GM12878 (cell line): ENCODE data around the gene ZNF837. TPM values are rescaled to one million over a fixed set of nuclear protein-coding genes. Genes with fewer than 3 reads are reported as not detected.

Experiments
- ATAC-seq: fragments of 200-7000 bp; cut with Tn5 transposase; 3 replicates; pipeline ENCODE4 v1.9.1; 2020; ENCODE audit warnings: mild to moderate bottlenecking, moderate library complexity
- BruUV-seq: library from RNA; stranded (reverse); fragments of 400-500 nt; replicated peaks from 2 replicates; lab custom pipeline; 2021; lab: Mats Ljungman, UMichigan
- CTCF ChIA-PET: fragments of 300-600 bp; sonication (Branson Sonifier 250); formaldehyde crosslinking; extraction: SDS; loops from one replicate; lab custom pipeline; 2021; ENCODE audit warnings: inconsistent platforms; lab: Yijun Ruan, JAX
- POLR2A ChIA-PET: fragments of 350-600 bp; formaldehyde crosslinking; extraction: SDS; loops from one replicate; lab custom pipeline; 2021; ENCODE audit warnings: inconsistent platforms; lab: Charles Lee
- RAD21 ChIA-PET: fragments of 300-600 bp; sonication (Branson Sonifier 250); formaldehyde crosslinking; loops from one replicate; lab custom pipeline; 2023; ENCODE audit warnings: antibody characterized with exemption; ENCODE audit not compliant: unreplicated experiment; lab: Charles Lee
- SMC1A ChIA-PET: fragments of 300-600 bp; sonication (Branson Sonifier 250); formaldehyde crosslinking; loops from one replicate; lab custom pipeline; 2023; ENCODE audit not compliant: unreplicated experiment, uncharacterized antibody; lab: Charles Lee
- DNase-seq: peaks from one replicate; pipeline ENCODE4 v3.0.0-alpha.2; 2011; ENCODE audit warnings: low read depth, low spot score
- FAIRE-seq: peaks from 3 replicates; lab custom pipeline; 2011; peaks lifted over from hg19 to GRCh38; lab: Jason Lieb, UNC
- H2AFZ ChIP-seq: 2 replicates; pipeline ENCODE4 v1.6.0; 2011; ENCODE audit warnings: low read depth, low read length, control low read depth; ENCODE audit not compliant: control insufficient read depth
- H3K27ac ChIP-seq: 2 replicates; pipeline ENCODE4 v1.5.1; 2011; ENCODE audit warnings: control low read depth; ENCODE audit not compliant: control insufficient read depth, insufficient read depth
- H3K27me3 ChIP-seq, 2 experiments: replicated peaks in 1 of 2; 2 replicates each; pipeline versions ENCODE4 v1.6.0 to v1.6.1; 2011; ENCODE audit warnings: low read length in 1 of 2; ENCODE audit not compliant: control insufficient read depth in 2 of 2, insufficient read depth in 2 of 2
- H3K36me3 ChIP-seq, 2 experiments: 2 replicates each; pipeline ENCODE4 v1.5.1; 2011; ENCODE audit warnings: low read length in 1 of 2; ENCODE audit not compliant: control insufficient read depth in 2 of 2, insufficient read depth in 2 of 2
- H3K4me1 ChIP-seq: 2 replicates; pipeline ENCODE4 v1.6.1; 2011; ENCODE audit warnings: mild to moderate bottlenecking, low read length, moderate library complexity, mixed read lengths; ENCODE audit not compliant: control insufficient read depth, insufficient read depth
- H3K4me2 ChIP-seq: 2 replicates; pipeline ENCODE4 v1.6.0; 2011; ENCODE audit warnings: control low read depth; ENCODE audit not compliant: control insufficient read depth, insufficient read depth
- H3K4me3 ChIP-seq: fragments of 200-600 bp; sonication (generic); 2 replicates; pipeline ENCODE4 v1.5.1; 2016
- H3K79me2 ChIP-seq: 2 replicates; pipeline ENCODE4 v1.6.0; 2011; ENCODE audit warnings: low read length; ENCODE audit not compliant: control insufficient read depth, insufficient read depth
- H3K9ac ChIP-seq: 2 replicates; pipeline ENCODE4 v1.8.0; 2011; ENCODE audit warnings: low read length, control low read depth, mixed read lengths; ENCODE audit not compliant: control insufficient read depth, insufficient read depth
- H3K9me3 ChIP-seq: replicated peaks from 3 replicates; pipeline ENCODE4 v1.5.1; 2011; ENCODE audit warnings: mild to moderate bottlenecking, low read length; ENCODE audit not compliant: control insufficient read depth, insufficient read depth
- H4K20me1 ChIP-seq: 2 replicates; pipeline ENCODE4 v1.6.0; 2011; ENCODE audit not compliant: control insufficient read depth, insufficient read depth
- CEBPB ChIP-seq, 2 experiments: fragments of 150-350 bp in 1 of 2; IDR thresholded peaks; 2 replicates each; pipeline ENCODE4 v1.6.1; 2012 to 2014; ENCODE audit warnings: low read depth in 2 of 2, low read length in 2 of 2, borderline replicate concordance in 1 of 2, inconsistent platforms in 1 of 2
- CHD1 ChIP-seq: IDR thresholded peaks from 2 replicates; pipeline ENCODE4 v1.6.1; 2012; ENCODE audit warnings: low read depth, low read length, improper control_type of control experiment
- IKZF1 ChIP-seq: fragments of 450-650 bp; conservative IDR thresholded peaks from 2 replicates; pipeline ENCODE4 v1.6.1; 2017; ENCODE audit warnings: antibody characterized with exemption, mild to moderate bottlenecking
- MXI1 ChIP-seq: fragments of 150-350 bp; IDR thresholded peaks from 2 replicates; pipeline ENCODE4 v1.6.1; 2011; ENCODE audit warnings: low read depth, mild to moderate bottlenecking, inconsistent platforms, low read length, improper control_type of control experiment
- PBX3 ChIP-seq: IDR thresholded peaks from 2 replicates; pipeline ENCODE4 v1.6.1; 2011; ENCODE audit warnings: mild to moderate bottlenecking, low read depth, low read length, moderate library complexity; ENCODE audit not compliant: insufficient replicate concordance
- RFX5 ChIP-seq: IDR thresholded peaks from 2 replicates; pipeline ENCODE4 v1.6.1; 2011; ENCODE audit warnings: low read depth, low read length, improper control_type of control experiment
- SKIL ChIP-seq: fragments of 450-650 bp; IDR thresholded peaks from 2 replicates; pipeline ENCODE4 v1.6.1; 2017; ENCODE audit warnings: mild to moderate bottlenecking, low read depth, inconsistent platforms; ENCODE audit not compliant: poor library complexity, severe bottlenecking
- SP1 ChIP-seq: IDR thresholded peaks from one replicate; pipeline ENCODE4 v1.6.1; 2011; ENCODE audit warnings: low read depth, low read length
- TAF1 ChIP-seq: IDR thresholded peaks from 2 replicates; pipeline ENCODE4 v1.6.1; 2011; ENCODE audit warnings: mild to moderate bottlenecking, low read depth, low read length, borderline replicate concordance
- TCF3 ChIP-seq: IDR thresholded peaks from 2 replicates; pipeline ENCODE4 v1.6.1; 2012; ENCODE audit warnings: low read depth, mild to moderate bottlenecking, low read length, borderline replicate concordance; ENCODE audit not compliant: insufficient read depth
- ZBTB33 ChIP-seq: fragments of 450-650 bp; IDR thresholded peaks from 2 replicates; pipeline ENCODE4 v1.6.1; 2017; ENCODE audit warnings: mild to moderate bottlenecking
- ZNF24 ChIP-seq: fragments of 450-650 bp; IDR thresholded peaks from 2 replicates; pipeline ENCODE4 v1.6.1; 2017; ENCODE audit warnings: antibody characterized with exemption, mild to moderate bottlenecking
- ZNF384 ChIP-seq: IDR thresholded peaks from 2 replicates; pipeline ENCODE4 v1.6.1; 2012; ENCODE audit warnings: low read depth, mild to moderate bottlenecking, low read length, improper control_type of control experiment, borderline replicate concordance
- ZSCAN29 ChIP-seq: fragments of 450-650 bp; IDR thresholded peaks from 2 replicates; pipeline ENCODE4 v1.6.1; 2017; ENCODE audit warnings: mild to moderate bottlenecking, moderate library complexity
- WGBS: methylation state at CpG from one replicate; pipeline ENCODE4 v1.1.6; 2016; ENCODE audit warnings: low lambda C conversion rate; ENCODE audit not compliant: insufficient replicate concordance, insufficient coverage; ENCODE audit errors: missing lambda C conversion rate; 5-methylcytosine and 5-hydroxymethylcytosine counted together
- in situ Hi-C: fragments of 300-500 bp; cut with MboI; formaldehyde crosslinking; loops from 9 replicates; pipeline ENCODE4 v1.14.3; 2018; ENCODE audit warnings: mixed read lengths
- intact Hi-C: fragments of 100-400 bp; cut with micrococcal nuclease; formaldehyde crosslinking; loops from one replicate; pipeline ENCODE4 v1.14.2; 2022; ENCODE audit not compliant: unreplicated experiment
- polyA plus RNA-seq, 11 experiments: library from polyadenylated mRNA; depleted of rRNA in 4 of 11; unstranded in 6 of 11; stranded (reverse) in 5 of 11; fragments of >200 nt; fragmentation: Nextera tagmentation in 4 of 11; fragmentation: Illumina TruSeq in 1 of 11; extraction: Ambion mirVana in 4 of 11; extraction: Trizol in 1 of 11; gene quantifications; 1 replicate in 1 of 11; 2 replicates in 10 of 11; pipeline versions ENCODE4 v1.2.1 to v1.2.3, GENCODE V29; 2011 to 2016; ENCODE audit warnings: inconsistent platforms in 2 of 11, missing spikeins in 2 of 11, low read depth in 1 of 11
- total RNA-seq, 4 experiments: library from RNA; depleted of rRNA in 3 of 4; stranded (reverse); fragments of >200 nt in 3 of 4; fragmentation: Illumina TruSeq in 1 of 4; extraction: Trizol in 1 of 4; gene quantifications; 2 replicates each; pipeline versions ENCODE4 v1.2.1 to v1.2.3, GENCODE V29; 2013 to 2021

The ZNF837 gene
- total and polyA plus RNA-seq, 10 of the 15 experiments (the other 5 are each of a cell fraction or from before 2014, with no cell fraction given): 0.07 to 2.9 (median 2.0) TPM; not detected in 2

DNA sequence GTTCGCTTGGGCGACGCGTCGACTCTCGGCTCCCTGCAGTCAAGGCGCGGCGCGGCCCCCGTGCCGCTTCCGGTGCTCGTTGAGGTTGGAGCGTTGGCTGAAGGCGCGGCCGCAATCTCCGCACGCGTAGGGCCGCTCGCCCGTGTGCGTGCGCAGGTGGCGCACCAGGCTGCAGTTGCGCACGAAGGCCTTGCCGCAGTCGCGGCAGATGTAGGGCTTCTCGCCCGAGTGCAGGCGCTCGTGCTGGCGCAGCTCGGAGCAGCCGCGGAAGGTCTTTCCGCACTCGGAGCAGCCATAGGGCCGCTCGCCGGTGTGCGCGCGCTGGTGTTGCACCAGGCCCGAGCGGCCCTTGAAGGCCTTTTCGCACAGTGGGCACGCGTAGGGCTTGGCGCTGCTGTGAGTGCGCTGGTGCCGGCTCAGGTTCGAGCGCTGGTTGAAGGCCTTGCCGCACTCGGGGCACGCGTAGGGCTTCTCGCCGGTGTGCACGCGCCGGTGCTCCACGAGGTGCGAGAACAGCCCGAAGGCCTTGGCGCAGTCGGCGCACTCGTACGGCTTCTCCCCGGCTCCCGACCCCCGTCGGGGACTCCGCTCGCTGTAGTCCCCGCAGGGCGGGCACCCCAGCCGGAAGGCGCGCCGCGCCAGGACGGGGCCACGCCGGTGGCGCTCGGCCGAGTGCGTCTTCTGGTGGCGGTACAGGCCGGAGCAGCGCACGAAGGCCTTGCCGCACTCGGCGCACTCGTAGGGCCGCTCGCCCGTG is 13.0 kb downstream of the ZNF837 start:
- H3K9ac ChIP-seq: no peak overlapping the region
- intact Hi-C loops (no loop called here), in situ Hi-C loops (no loop called here)
- H3K4me2 ChIP-seq: no peak overlapping the region
- SMC1A ChIA-PET: no interaction called here
- CTCF ChIA-PET: no interaction called here
- no peak for DNase-seq
- 96% methylated on average over 80 of the region's 106 CpGs for WGBS
- no peaks in the 10 kb centered on the region for H3K36me3 ChIP-seq
- TF ChIP-seq MXI1 (no peak), SKIL (no peak), SP1 (no peak), ZNF24 (no peak), IKZF1 (no peak), TAF1 (no peak), CHD1 (no peak), RFX5 (no peak), TCF3 (no peak), ZBTB33 (no peak), CEBPB (IDR thresholded peaks at IDR 0.05; ENCODE audit: borderline replicate concordance in 1 of 2, low read depth in 2 of 2, low read length in 2 of 2) (no peak), ZNF384 (no peak), PBX3 (no peak), ZSCAN29 (no peak)
- no peak overlapping the region for H3K4me3 ChIP-seq
- no TSS peak for BruUV-seq
- peaks cover 8% of the 10 kb centered on the region for H3K4me1 ChIP-seq
- H4K20me1 ChIP-seq: no peaks in the 10 kb centered on the region
- no peaks in the 10 kb centered on the region for H3K79me2 ChIP-seq
- RAD21 ChIA-PET: no interaction called here
- no peak overlapping the region for H2AFZ ChIP-seq
- ATAC-seq: no peak
- no peak for FAIRE-seq
- H3K27me3 ChIP-seq: no peaks in the 10 kb centered on the region
- POLR2A ChIA-PET: no interaction called here
- no peaks in the 10 kb centered on the region for H3K9me3 ChIP-seq
- H3K27ac ChIP-seq: no peak overlapping the region
